H1 (cell line): Measurements from ENCODE around the gene APAF1.

Experiments
- EP300 ChIP-seq, 2 experiments: IDR thresholded peaks; 1 replicate in 1 of 2; 2 replicates in 1 of 2; pipeline ENCODE4 v1.6.1; 2011 to 2012; ENCODE audit warnings: low read depth in 2 of 2, low read length in 2 of 2, mild to moderate bottlenecking in 2 of 2, borderline replicate concordance in 1 of 2, inconsistent platforms in 1 of 2, moderate library complexity in 1 of 2
- KDM1A ChIP-seq: fragments of 200-600, 300-600 bp; sonication (generic); IDR thresholded peaks from 2 replicates; pipeline ENCODE4 v1.7.1; 2016; ENCODE audit warnings: mild to moderate bottlenecking, low read length, borderline replicate concordance
- RFX5 ChIP-seq: IDR thresholded peaks from 2 replicates; pipeline ENCODE4 v1.6.1; 2011; ENCODE audit warnings: low read depth, low read length, improper control_type of control experiment, borderline replicate concordance
- TAF1 ChIP-seq: IDR thresholded peaks from 2 replicates; pipeline ENCODE4 v1.6.1; 2011; ENCODE audit warnings: mild to moderate bottlenecking, low read depth, low read length
- TEAD4 ChIP-seq: IDR thresholded peaks from 2 replicates; pipeline ENCODE4 v1.6.1; 2012; ENCODE audit warnings: low read depth, low read length, inconsistent platforms, mixed read lengths
- YY1 ChIP-seq: IDR thresholded peaks from 2 replicates; pipeline ENCODE4 v1.6.1; 2011; ENCODE audit warnings: low read depth, mild to moderate bottlenecking, low read length

DNA sequence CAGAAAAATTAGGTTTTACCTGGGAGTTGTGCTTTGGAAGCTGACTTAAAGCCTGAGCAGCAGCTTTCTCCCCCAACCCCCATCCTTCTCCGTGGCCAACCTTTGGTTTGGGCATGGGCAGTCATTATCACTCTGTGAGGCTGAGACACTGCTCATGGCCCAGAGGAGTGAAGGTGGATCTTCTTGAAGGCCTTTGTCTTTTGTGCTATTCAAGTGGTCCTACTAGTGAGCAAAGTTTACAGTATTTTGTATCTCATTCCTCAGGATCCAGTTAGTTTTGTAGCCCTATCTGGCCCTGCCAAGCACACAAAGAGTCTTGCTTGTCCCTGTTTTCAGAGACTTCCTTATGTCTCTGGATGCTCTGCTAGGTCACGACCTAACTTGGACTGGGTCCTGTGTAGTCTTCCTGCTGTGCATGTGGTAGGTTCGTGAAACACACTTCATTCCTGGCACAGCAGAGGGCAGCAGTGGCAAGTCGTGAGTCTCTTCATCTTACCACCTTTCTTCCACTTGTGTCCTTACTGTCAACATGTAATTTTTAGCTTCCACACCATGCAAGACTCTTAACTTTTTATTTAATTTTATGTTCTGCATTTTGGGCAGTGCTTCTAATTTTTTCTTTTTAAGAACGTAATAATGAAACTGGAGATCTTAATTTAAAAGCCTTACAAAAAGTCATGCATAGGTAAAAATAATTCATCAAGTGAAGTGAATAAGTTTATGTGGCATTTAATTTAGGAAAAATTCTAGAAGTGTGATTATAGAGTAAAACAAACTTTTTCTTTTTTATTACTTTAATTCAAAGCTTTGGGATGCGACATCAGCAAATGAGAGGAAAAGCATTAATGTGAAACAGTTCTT lies 53.7 kb downstream of the APAF1 start:
- TF ChIP-seq RFX5 (no peak), TAF1 (no peak), TEAD4 (no peak), YY1 (no peak), KDM1A (no peak), EP300 (IDR thresholded peaks at IDR 0.05; ENCODE audit: borderline replicate concordance in 1 of 2, low read depth in 2 of 2, low read length in 2 of 2) (no peak)
